Hematopoietic multipotent progenitor cell treated with erythropoietin and hydrocortisone succinate and interleukin-3 and kit ligand, for 15 days (in vitro differentiated cells): ENCODE measurements around the gene TRIM46.
A peak's percentile ranks its signal among the peaks of the same experiment; 100 is the strongest.
"Not testable (repeated sequence)": the region's sequence is repeated elsewhere in the genome, so short reads cannot be mapped to it uniquely, and the experiment has no call there.

ENCODE experiments used
- DNase-seq: peaks from one replicate; pipeline ENCODE4 v3.0.0-alpha.2; 2015; ENCODE audit warnings: low spot score

The TRIM46 gene

DNA sequence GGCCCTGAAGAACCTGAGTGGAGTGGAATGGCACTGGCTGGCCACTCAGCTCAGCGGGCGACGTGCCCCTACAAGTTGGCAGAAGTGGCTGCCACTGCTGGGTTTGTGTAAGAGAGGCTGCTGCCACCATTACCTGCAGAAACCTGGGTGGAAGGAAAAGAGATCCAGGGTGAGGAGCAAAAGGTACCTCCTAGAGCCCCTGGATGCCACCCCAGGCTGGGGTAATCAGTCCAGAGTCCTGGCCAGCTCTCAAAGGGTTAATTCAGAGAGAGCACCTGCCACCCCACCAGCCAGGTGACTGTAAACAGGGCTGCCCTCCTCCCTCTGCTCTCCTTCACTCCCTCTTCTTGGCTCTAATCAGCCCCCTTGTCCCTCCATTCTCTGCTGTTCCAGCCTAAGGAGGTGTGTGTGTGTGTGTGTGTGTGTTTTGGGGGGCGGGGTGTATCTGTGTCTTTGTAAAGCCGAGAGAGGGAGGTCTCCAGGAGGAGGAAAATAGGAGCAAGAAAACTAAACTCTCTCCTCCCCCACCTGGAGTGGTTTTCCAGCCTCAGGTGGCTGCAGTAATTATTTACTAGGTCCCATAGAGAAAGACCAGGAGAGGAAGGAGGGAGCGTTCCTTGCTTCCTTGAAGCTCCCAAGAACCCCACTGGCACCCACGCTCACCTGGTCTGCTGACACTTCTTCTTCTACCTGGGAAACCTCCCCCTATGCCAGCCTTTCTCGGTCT, 12.6 kb downstream of the TRIM46 start:
- DNase-seq = no peak

DNA sequence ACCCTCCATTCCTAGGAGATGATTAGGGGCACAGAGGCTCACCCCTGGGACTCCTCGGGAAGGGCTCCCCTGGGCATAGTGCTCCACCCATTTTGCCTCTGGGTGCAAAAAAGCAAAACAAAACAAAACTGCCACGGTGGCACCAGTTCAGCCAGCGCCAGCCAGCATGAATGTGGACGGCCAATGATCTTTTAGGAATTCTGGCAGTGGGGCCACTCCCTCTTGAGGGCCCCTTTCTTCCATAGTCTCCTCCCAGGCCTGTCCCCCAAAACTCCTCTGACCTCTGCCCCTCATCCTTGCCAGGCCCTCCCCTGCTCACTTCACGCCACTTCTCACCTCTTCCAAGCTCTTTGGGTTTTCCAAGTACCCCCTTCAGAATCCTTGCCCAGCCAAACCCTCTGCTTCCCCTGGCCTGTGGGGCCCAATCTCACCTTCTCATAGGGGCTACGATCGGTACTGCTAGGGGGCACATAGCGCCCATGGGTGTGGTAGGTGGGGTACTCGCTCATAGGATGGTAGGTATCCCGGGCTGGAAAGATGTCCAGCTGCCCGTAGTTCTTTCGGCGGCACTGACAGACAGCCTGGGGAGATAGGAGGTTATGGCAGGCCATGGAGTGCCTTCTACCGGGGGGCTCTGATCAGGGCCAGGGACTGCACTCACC, 13.3 kb downstream of the TRIM46 start:
- DNase-seq = no peak

- DNase-seq = no peak
Measured at GRCh38 chr1:155187456-155187891, 13.8 kb downstream of the TRIM46 start.

GRCh38 chr1:155188268-155188667, 14.6 kb downstream of the TRIM46 start:
- DNase-seq = no peak

DNA sequence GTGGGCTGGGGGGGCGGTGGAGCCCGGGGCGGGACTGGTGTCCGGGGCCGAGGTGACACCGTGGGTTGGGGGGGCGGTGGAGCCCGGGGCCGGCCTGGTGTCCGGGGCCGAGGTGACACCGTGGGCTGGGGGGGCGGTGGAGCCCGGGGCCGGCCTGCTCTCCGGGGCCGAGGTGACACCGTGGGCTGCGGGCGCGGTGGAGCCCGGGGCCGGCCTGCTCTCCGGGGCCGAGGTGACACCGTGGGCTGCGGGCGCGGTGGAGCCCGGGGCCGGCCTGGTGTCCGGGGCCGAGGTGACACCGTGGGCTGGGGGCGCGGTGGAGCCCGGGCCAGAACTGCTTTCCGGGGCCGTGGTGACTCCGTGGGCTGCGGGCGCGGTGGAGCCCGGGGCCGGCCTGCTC, 16.3 kb downstream of the TRIM46 start:
- not testable (repeated sequence) for DNase-seq

DNA sequence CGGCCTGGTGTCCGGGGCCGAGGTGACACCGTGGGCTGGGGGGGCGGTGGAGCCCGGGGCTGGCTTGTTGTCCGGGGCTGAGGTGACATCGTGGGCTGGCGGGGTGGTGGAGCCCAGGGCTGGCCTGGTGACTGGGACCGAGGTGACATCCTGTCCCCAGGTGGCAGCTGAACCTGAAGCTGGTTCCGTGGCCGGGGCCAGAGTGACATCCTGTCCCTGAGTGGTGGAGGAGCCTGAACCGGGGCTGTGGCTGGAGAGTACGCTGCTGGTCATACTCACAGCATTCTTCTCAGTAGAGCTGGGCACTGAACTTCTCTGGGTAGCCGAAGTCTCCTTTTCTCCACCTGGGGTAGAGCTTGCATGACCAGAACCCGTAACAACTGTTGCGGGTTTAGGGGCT, 18.3 kb downstream of the TRIM46 start:
- DNase-seq = no peak

DNA sequence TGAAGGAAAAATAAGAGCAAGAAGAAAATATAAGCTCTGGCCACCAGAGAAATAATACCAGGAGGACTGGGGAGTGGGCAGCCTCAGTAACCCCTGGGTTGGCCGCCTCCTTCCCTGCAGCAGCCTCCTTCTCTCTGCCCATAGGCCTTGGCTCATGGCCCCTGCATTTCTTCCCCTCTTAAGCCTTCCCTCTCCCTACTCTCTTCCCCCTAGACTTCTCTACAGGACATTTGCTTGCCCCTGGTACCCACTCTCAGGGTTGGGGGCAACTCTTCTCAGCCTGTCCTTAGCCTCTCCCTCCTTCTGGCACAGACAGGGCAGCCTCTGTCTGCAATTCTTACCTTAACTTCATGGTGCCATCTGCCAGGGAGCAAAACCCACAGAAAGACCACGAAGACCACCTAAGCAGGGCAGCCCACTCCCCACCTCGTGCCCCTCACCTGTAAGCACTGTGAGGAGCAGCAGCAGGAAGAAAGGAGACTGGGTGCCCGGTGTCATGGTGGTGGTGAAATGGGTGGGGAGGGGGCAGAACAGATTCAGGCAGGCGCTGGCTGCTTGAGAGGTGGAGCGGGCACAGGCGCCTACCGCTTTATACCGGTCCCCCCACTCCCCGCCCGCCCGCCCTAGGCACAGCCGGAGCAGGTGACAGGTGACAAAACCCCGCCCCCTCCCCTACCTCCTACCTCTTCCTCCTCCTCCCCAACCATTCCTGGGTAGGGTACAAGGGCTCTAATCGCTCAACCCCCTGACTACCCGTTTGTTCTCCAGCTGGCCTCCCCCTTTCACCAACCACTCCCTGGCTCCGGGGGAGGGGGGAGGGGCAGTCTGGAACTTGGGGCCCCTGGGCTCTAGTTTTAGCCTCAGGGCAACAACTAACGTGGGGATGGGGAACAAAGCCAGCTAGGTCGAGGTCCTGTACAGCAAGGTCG, 19.0 kb downstream of the TRIM46 start:
- DNase-seq = no peak

DNA sequence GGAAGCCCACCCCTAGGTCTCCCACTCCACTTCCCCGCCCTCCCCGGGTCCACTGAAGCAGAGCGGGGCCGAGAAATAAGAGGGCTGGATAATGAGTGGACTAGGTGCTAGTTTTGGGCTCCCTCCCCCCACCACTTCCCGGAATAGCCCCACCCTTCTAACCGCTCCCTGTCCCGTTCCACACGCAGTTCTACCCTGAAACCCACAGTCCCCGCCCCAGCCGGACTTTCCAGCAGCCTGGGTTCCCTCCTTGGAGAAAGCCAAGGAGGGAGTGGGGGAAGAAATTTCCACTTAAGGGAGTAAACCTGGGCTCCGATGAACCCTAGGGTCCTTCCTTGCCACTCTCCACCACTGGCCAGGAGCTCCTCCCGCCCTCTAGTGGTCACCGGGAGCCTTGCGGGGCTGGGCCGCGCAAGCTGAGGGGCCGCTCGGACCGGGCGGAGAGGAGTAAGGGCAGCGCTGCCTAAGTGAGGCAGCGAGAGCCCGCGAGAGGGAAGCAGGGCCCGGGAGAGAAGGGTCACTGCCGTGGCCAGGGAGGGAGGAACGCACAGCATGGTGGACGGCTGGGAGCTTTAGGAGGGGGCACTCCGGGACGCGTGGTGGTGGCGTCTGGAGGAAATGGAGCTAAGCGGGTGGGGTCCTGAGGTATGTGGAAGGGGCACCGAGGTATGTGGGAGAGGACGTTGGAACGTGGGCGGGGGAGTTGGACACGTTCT, 19.8 kb downstream of the TRIM46 start:
- DNase-seq = peak; percentile 83

DNA sequence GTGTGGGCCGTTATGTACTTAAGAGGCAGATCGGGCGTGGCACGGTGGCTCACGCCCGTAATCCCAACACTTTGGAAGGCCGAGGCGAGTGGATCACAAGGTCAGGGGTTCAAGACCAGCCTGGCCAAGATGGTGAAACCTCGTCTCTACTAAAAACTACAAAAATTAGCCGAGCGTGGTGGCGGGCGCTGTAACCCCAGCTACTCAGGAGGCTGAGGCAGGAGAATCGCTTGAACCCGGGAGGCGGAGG, 20.3 kb downstream of the TRIM46 start:
- not testable (repeated sequence) for DNase-seq

DNA sequence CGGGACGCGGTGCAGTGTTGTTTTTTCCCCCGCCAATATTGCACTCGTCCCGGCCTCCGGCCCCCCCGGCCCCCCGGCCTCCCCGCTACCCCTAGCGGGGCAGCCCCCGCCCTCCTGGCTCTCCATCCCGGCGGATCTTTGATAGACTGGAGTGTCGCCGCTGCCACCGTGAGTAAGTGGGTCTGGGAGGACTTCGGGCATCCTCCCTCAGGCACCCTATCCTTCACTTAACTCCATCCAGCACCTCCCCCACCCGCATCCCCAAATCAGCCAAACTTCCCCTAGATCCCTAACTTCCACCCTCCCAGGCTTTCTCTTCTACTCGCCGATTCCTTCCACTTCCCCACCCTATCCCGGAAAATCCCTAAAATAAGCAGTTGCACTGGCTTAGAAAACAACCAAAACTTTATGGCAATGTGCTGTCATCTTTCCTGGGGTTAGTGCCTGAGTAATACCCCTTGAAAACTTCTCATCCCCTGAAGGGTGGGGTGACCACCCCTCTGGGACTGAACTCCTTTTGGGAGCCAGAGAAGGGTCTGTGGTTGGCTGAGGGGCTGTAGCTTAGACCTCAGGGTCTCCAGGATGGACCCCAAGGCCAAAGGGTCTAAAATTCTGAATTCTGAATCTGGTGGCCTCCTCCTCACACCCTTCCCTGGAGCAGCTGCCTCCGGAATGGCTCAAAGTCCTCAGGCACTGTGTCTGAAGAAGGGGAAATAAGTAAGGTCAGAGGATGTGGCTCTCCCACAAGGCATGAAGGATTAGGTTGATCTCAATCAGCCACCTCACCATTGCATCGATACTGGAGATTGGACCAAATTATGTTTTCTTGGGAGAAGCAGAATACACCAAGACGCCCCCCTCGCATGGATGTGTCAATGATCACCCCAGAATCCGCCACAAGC, 21.8 kb downstream of the TRIM46 start:
- DNase-seq = no peak

GRCh38 chr1:155196103-155196892, 22.6 kb downstream of the TRIM46 start:
- no peak for DNase-seq

GRCh38 chr1:155196893-155197638, 23.4 kb downstream of the TRIM46 start:
- DNase-seq = no peak

DNA sequence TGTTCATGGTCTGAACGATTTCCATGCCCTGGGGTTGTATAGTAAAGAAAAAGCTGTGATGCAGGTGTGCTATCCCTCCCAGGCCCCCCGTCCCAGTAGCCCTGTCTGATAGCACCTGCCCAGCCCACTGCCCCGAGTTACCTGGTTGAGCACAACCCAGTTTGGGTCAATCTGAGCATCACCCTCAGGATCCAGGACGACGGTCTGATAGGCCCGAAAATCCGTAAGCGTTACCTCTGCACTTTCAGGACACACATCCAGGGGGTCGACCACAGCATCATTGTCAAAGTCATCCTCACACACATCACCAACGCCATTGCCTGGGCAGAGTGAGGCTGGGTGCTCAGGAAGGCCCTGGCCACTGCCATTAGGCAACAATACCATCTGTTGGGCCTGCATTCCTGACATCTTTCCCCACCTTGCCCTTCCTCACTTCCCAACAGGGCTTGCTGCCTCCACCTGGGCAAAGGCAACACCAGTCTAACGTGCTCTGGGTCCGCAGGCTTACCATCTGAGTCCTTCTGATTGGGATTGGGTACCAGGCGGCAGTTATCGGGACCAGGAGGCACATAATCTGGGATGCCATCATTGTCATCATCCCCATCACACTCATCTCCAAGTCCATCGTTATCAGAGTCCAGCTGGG, 24.4 kb downstream of the TRIM46 start:
- no peak for DNase-seq

GRCh38 chr1:155198547-155198906, 24.9 kb downstream of the TRIM46 start:
- DNase-seq = no peak

DNA sequence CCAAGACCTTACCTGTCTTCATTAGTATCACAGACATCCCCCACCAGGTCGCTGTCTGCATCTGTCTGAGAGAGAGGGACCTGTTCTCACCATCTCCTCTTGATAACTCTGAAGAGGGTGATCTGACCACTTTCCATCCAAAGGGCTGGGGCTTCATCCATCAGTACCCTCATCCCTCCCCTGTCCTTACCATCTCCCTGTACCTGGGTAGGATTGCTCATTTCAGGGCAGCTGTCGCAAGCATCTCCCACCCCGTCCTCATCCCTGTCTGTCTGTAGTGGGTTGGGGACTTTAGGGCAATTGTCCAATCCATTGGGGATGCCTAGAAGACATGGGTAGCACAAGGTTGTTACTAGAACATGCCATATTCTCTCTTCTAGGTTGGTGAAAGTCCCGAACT, 26.1 kb downstream of the TRIM46 start:
- DNase-seq = no peak

GRCh38 chr1:155200920-155201319, 27.3 kb downstream of the TRIM46 start:
- DNase-seq = no peak

GRCh38 chr1:155202198-155202597, 28.5 kb downstream of the TRIM46 start:
- no peak for DNase-seq

GRCh38 chr1:155202731-155203515, 29.3 kb downstream of the TRIM46 start:
- no peak for DNase-seq
